Lung microvascular endothelial cell (primary cell): ENCODE measurements around the gene SLC4A2. TPM values are rescaled to one million over a fixed set of nuclear protein-coding genes. Genes with fewer than 3 reads are reported as not detected.
A peak's percentile ranks its signal among the peaks of the same experiment; 100 is the strongest.

Experiments
- DNase-seq, 2 donors: peaks; one replicate each; pipeline versions ENCODE4 v3.0.0 to v3.0.0-alpha.2; 2010; ENCODE audit warnings: low read depth in 2 of 2
- total RNA-seq: library from RNA; depleted of rRNA; stranded (reverse); fragments of >200 nt; gene quantifications from 2 replicates; pipeline ENCODE4 v1.2.1, GENCODE V29; 2014

Gene SLC4A2
- total RNA-seq, 1 donor from 2014 or later = 72.8 TPM

GRCh38 chr7:151079199-151079910 lies 20.0 kb downstream of the SLC4A2 start:
- no peak for DNase-seq

GRCh38 chr7:151080067-151080521 lies 20.7 kb downstream of the SLC4A2 start:
- peak; percentile 36 to 50 for DNase-seq

- DNase-seq = peak; percentile 87 to 93
Measured at GRCh38 chr7:151080522-151081169, 21.3 kb downstream of the SLC4A2 start, which contains the start of gene FASTK. Gene FASTK (minus strand): TSS chr7:151080809. CDS start chr7:151080766, 43 bp downstream.

- DNase-seq = peak; percentile 37 to 38
Measured at GRCh38 chr7:151081170-151082101, 22.0 kb downstream of the SLC4A2 start.

GRCh38 chr7:151082141-151083070 lies 23.0 kb downstream of the SLC4A2 start:
- no peak for DNase-seq

GRCh38 chr7:151083071-151083823 lies 23.9 kb downstream of the SLC4A2 start, which contains the start of gene TMUB1:
Gene TMUB1 (minus strand): TSS chr7:151083493. CDS start chr7:151082563, 930 bp downstream.
- DNase-seq = peak; percentile 60 to 70

GRCh38 chr7:151083824-151084160 lies 24.4 kb downstream of the SLC4A2 start:
- DNase-seq = no peak

GRCh38 chr7:151085329-151085690 lies 25.9 kb downstream of the SLC4A2 start:
- DNase-seq = peak; percentile 41 to 90

GRCh38 chr7:151085691-151086620 lies 26.6 kb downstream of the SLC4A2 start, which contains the start of gene AGAP3:
Gene AGAP3 (plus strand): TSS chr7:151086475. CDS start chr7:151086742, 267 bp downstream.
- peak; percentile 80 to 91 for DNase-seq

- peak; percentile 50 to 53 for DNase-seq
Measured at GRCh38 chr7:151086802-151087244, 27.4 kb downstream of the SLC4A2 start.

GRCh38 chr7:151087245-151088018 lies 28.0 kb downstream of the SLC4A2 start:
- DNase-seq = peak; percentile 63 to 67

- DNase-seq = peak; percentile 42 to 56
Measured at GRCh38 chr7:151088019-151088855, 28.8 kb downstream of the SLC4A2 start.

GRCh38 chr7:151088856-151089699 lies 29.7 kb downstream of the SLC4A2 start:
- peak; percentile 92 to 94 for DNase-seq

GRCh38 chr7:151089893-151090730 lies 30.7 kb downstream of the SLC4A2 start:
- peak; percentile 35 to 60 for DNase-seq

- no peak for DNase-seq
Measured at GRCh38 chr7:151091003-151091402, 31.6 kb downstream of the SLC4A2 start.
